RPMI8226 (cell line): ENCODE measurements around the gene PDCD1.
"Not testable (repeated sequence)": the region's sequence is repeated elsewhere in the genome, so short reads cannot be mapped to it uniquely, and the experiment has no call there.

Source experiments
- DNase-seq: peaks from one replicate; pipeline ENCODE4 v3.0.0-alpha.2; 2015

Gene PDCD1

GRCh38 chr2:241877197-241877685 is 18.5 kb upstream of the PDCD1 start:
- no peak for DNase-seq

- DNase-seq, result no peak
Measured at GRCh38 chr2:241876528-241877196, 18.0 kb upstream of the PDCD1 start.

GRCh38 chr2:241875754-241876527 is 17.2 kb upstream of the PDCD1 start:
- not testable (repeated sequence) for DNase-seq

GRCh38 chr2:241874277-241874925 is 15.7 kb upstream of the PDCD1 start:
- DNase-seq, result no peak

GRCh38 chr2:241873803-241874110 is 15.1 kb upstream of the PDCD1 start:
- DNase-seq, result no peak

- DNase-seq, result no peak
Measured at GRCh38 chr2:241873081-241873802, 14.5 kb upstream of the PDCD1 start.

- DNase-seq, result no peak
Measured at GRCh38 chr2:241872313-241872642, 13.6 kb upstream of the PDCD1 start.

- DNase-seq, result no peak
Measured at GRCh38 chr2:241871538-241872312, 13.0 kb upstream of the PDCD1 start.

GRCh38 chr2:241870611-241871537 is 12.2 kb upstream of the PDCD1 start:
- peak; percentile 41 for DNase-seq

GRCh38 chr2:241870081-241870541 is 11.4 kb upstream of the PDCD1 start:
- DNase-seq, result no peak

- DNase-seq, result no peak
Measured at GRCh38 chr2:241869087-241869961, 10.6 kb upstream of the PDCD1 start, which contains the start of gene RTP5. Gene RTP5 (plus strand): TSS chr2:241869729. CDS start chr2:241869757, 28 bp downstream.

- peak; percentile 43 for DNase-seq
Measured at GRCh38 chr2:241868661-241869081, 10.0 kb upstream of the PDCD1 start.

GRCh38 chr2:241867776-241868420 is 9.2 kb upstream of the PDCD1 start:
- no peak for DNase-seq

- DNase-seq, result no peak
Measured at GRCh38 chr2:241866790-241867645, 8.3 kb upstream of the PDCD1 start.

- DNase-seq, result peak; percentile 43
Measured at GRCh38 chr2:241865957-241866789, 7.5 kb upstream of the PDCD1 start.

GRCh38 chr2:241865416-241865956 is 6.8 kb upstream of the PDCD1 start:
- DNase-seq, result no peak

- no peak for DNase-seq
Measured at GRCh38 chr2:241864850-241865213, 6.1 kb upstream of the PDCD1 start.
